Cardiac muscle cell (in vitro differentiated cells and primary cell): ENCODE measurements around the gene IL9. TPM values are rescaled to one million over a fixed set of nuclear protein-coding genes. Genes with fewer than 3 reads are reported as not detected.

ENCODE experiments used
- DNase-seq, 2 donors: peaks; one replicate each; pipeline versions ENCODE4 v3.0.0 to v3.0.0-alpha.2; 2010 to 2017; ENCODE audit warnings: low read depth in 1 of 2, low spot score in 1 of 2
- H3K27ac ChIP-seq: fragments of 200-600 bp; sonication (generic); 2 replicates; pipeline ENCODE4 v1.5.1; 2016
- H3K27me3 ChIP-seq: fragments of 200-600 bp; sonication (generic); 2 replicates; pipeline ENCODE4 v1.6.0; 2016; ENCODE audit warnings: control low read depth
- H3K36me3 ChIP-seq: fragments of 200-600 bp; sonication (generic); 2 replicates; pipeline ENCODE4 v1.5.1; 2016; ENCODE audit warnings: control low read depth
- H3K4me1 ChIP-seq: fragments of 200-600 bp; sonication (generic); 2 replicates; pipeline ENCODE4 v1.8.1; 2017; ENCODE audit warnings: low read depth, mild to moderate bottlenecking, mixed run types
- H3K4me3 ChIP-seq: fragments of 200-600 bp; sonication (generic); 2 replicates; pipeline ENCODE4 v1.5.1; 2016; ENCODE audit warnings: mild to moderate bottlenecking
- H3K9me3 ChIP-seq: fragments of 200-600 bp; sonication (generic); 2 replicates; pipeline ENCODE4 v1.5.1; 2017; ENCODE audit warnings: low read depth, mild to moderate bottlenecking, control low read depth
- polyA plus RNA-seq: library from polyadenylated mRNA; unstranded; fragments of >200 nt; fragmentation: Nextera tagmentation; extraction: Ambion mirVana; gene quantifications from 2 replicates; pipeline ENCODE4 v1.2.1, GENCODE V29; 2016
- total RNA-seq: library from RNA; depleted of rRNA; stranded (reverse); fragments of >200 nt; gene quantifications from 2 replicates; pipeline ENCODE4 v1.2.3, GENCODE V29; 2016
- TF ChIP-seq, protein P1 (sequence below): IDR thresholded peaks from 2 replicates; pipeline ENCODE4 v1.5.1; 2012; ENCODE audit warnings: low read depth, mild to moderate bottlenecking, low read length

IL9 gene
- total and polyA plus RNA-seq, 2 experiments from 2014 or later = not detected

DNA sequence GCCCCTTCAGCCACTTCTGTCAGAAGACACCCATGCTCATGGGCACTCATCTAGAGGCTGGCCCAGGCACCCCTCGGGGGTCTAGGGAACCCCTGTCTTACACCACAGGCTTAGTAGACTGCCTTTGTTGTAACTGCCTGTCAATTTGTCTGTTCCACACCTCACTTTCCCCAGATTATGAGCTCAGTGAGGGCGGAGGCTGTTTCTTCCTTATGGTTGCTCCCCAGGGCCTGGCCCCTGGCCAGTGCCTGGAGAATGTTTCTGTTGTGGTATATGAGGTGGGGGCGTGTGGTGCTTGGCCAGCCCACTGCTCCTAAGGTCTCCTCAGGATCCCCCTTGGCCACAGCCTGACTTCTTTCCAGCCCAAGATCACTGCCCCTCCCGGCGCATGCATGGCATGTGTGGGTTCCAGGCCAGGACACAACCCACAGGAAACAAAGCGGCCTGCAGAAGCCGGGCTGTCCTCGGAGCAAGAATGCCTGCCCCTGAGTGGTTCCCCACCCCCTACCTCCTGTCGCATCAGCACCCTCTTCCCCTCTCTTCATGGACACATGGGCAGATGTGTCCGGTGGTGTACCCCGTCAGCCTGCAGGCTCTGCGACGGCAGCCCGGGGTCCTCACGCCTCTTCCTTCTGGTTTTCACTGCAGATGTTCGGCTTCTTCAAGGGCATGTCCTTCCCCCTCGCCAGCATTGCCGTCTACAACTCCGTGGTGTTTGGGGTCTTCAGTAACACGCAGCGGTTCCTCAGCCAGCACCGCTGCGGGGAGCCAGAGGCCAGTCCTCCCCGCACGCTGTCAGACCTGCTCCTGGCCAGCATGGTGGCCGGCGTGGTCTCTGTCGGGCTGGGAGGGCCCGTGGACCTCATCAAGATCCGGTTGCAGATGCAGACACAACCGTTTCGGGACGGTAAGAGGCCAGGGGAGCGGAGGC lies 43.5 kb downstream of the IL9 start:
- H3K27me3 ChIP-seq = no peaks in the 10 kb centered on the region
- DNase-seq = no peak
- H3K4me3 ChIP-seq = no peak overlapping the region
- no peaks in the 10 kb centered on the region for H3K36me3 ChIP-seq
- H3K9me3 ChIP-seq = no peaks in the 10 kb centered on the region
- TF ChIP-seq, protein P1, sequence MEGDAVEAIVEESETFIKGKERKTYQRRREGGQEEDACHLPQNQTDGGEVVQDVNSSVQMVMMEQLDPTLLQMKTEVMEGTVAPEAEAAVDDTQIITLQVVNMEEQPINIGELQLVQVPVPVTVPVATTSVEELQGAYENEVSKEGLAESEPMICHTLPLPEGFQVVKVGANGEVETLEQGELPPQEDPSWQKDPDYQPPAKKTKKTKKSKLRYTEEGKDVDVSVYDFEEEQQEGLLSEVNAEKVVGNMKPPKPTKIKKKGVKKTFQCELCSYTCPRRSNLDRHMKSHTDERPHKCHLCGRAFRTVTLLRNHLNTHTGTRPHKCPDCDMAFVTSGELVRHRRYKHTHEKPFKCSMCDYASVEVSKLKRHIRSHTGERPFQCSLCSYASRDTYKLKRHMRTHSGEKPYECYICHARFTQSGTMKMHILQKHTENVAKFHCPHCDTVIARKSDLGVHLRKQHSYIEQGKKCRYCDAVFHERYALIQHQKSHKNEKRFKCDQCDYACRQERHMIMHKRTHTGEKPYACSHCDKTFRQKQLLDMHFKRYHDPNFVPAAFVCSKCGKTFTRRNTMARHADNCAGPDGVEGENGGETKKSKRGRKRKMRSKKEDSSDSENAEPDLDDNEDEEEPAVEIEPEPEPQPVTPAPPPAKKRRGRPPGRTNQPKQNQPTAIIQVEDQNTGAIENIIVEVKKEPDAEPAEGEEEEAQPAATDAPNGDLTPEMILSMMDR = no peak
- H3K27ac ChIP-seq = no peak overlapping the region
- no peaks in the 10 kb centered on the region for H3K4me1 ChIP-seq

DNA sequence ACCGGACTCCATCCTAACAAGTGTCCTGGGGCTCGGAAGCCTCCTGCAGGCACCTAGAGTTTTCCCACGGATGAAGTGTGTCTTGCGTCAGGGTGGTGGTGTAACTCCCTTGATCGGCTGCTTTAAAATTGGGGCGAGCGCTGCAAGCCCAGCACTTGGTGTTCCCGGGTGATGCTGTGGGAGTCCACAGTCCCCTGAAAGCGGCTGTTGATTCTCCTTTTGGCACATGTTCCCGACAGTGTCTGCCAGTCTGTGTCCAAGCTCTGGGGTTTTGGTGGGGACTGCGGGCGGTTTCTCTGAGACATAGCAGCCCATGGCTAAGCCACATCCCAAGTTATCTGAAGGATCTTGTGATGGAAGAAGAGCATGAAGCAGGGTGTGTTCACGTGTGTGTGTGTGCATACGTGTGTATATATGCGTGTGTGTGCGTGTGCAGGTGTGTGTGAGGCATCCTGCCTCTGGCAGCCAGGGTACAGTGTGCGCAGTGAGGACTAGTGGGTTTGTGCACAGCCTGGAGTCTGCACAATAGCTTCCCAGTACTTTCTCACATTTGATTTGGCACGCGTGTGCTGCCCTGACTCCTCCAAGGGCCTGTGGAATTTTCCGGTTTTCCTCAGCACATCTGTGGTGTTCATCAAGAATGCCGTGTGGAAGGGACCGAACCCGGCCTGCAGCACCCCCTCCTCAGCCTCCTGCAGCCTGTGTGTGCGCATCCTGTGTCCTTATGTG lies 44.3 kb downstream of the IL9 start:
- no peak overlapping the region for H3K4me3 ChIP-seq
- TF ChIP-seq, protein P1 = no peak
- no peak for DNase-seq
- no peaks in the 10 kb centered on the region for H3K36me3 ChIP-seq
- no peaks in the 10 kb centered on the region for H3K9me3 ChIP-seq
- no peaks in the 10 kb centered on the region for H3K27me3 ChIP-seq
- H3K4me1 ChIP-seq = no peaks in the 10 kb centered on the region
- H3K27ac ChIP-seq = no peak overlapping the region

DNA sequence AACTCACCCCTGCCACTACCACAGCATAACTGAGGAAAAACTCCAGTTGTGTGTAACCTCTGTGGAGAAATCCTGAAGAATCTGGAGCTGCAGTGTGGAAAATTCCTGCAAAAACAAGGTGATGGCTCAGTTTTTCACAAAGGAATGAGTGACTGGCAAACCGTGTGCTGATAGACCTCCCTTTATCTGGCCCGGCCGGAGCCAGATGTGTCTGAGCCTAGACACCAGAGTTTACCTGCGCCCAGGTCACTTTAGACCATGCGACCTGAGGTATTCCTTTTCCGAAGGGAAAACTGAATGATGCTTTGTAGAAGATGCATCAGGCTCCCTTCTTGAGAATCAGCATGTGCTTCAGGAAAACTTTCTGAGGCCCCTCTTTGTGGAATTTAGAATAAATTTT lies 45.0 kb downstream of the IL9 start:
- no peak for DNase-seq
- no peaks in the 10 kb centered on the region for H3K4me1 ChIP-seq
- TF ChIP-seq, protein P1 = no peak
- no peaks in the 10 kb centered on the region for H3K36me3 ChIP-seq
- no peaks in the 10 kb centered on the region for H3K9me3 ChIP-seq
- H3K4me3 ChIP-seq = no peak overlapping the region
- H3K27ac ChIP-seq = no peak overlapping the region
- no peaks in the 10 kb centered on the region for H3K27me3 ChIP-seq

DNA sequence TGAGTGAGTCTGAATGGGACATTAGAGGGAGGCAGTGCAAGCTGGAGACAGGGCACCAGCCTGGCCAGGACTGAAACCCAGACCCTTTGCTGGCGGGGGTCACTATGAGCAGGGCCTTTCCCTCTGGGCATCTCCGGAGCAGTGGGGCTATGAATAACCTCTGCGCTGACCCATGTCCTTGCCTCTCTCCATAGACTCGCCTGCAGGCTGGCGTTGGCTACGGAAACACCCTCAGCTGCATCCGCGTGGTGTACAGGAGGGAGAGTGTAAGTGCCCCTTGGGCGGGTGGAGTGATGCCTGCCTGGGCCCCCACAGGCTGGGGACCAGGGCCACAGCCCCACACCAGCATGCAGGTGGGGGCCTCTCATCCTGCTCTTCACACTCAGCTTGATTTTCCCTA lies 45.4 kb downstream of the IL9 start:
- no peaks in the 10 kb centered on the region for H3K36me3 ChIP-seq
- no peak overlapping the region for H3K4me3 ChIP-seq
- H3K4me1 ChIP-seq = no peaks in the 10 kb centered on the region
- no peak for DNase-seq
- H3K27me3 ChIP-seq = no peaks in the 10 kb centered on the region
- TF ChIP-seq, protein P1 = no peak
- H3K9me3 ChIP-seq = no peaks in the 10 kb centered on the region
- no peak overlapping the region for H3K27ac ChIP-seq

DNA sequence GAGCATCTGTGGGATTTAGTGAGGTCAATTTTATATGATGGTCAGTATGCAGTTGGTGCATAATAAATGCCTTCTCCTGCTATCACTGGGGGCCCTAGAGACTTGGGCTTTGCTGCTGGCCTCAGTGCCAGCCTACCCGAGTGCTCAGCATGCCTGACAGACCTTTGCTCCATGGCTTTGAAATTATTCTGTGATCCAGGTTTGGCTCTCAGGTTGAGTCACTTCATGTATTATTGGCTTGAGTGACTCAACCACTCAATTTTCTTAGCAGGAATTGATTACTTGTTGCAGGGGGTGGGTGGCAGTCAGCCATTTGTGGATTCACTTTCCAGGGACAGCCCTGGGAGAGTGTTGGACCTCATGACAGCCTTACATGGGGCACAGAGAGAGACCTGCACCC lies 47.7 kb downstream of the IL9 start:
- no peak for DNase-seq
- Histone ChIP-seq H3K9me3 (no peaks in the 10 kb centered on the region), H3K4me1 (no peaks in the 10 kb centered on the region), H3K4me3 (no peak overlapping the region), H3K36me3 (no peaks in the 10 kb centered on the region), H3K27ac (no peak overlapping the region), H3K27me3 (no peaks in the 10 kb centered on the region)
- TF ChIP-seq, protein P1 = no peak
